GM12878 (cell line): ENCODE measurements around the gene SMIM14. TPM values are rescaled to one million over a fixed set of nuclear protein-coding genes. Genes with fewer than 3 reads are reported as not detected.
A peak's percentile ranks its signal among the peaks of the same experiment; 100 is the strongest.

Experiments used
- BACH1 ChIP-seq: fragments of 450-650 bp; IDR thresholded peaks from 2 replicates; pipeline ENCODE4 v1.6.1; 2017; ENCODE audit warnings: mild to moderate bottlenecking, borderline replicate concordance
- BHLHE40 ChIP-seq, 2 experiments: fragments of 450-650 bp in 1 of 2; IDR thresholded peaks; 2 replicates each; pipeline ENCODE4 v1.6.1; 2011 to 2017; ENCODE audit warnings: low read depth in 2 of 2, borderline replicate concordance in 1 of 2, improper control_type of control experiment in 1 of 2, low read length in 1 of 2, mild to moderate bottlenecking in 1 of 2
- CEBPB ChIP-seq, 2 experiments: fragments of 150-350 bp in 1 of 2; IDR thresholded peaks; 2 replicates each; pipeline ENCODE4 v1.6.1; 2012 to 2014; ENCODE audit warnings: low read depth in 2 of 2, low read length in 2 of 2, borderline replicate concordance in 1 of 2, inconsistent platforms in 1 of 2
- CHD1 ChIP-seq: IDR thresholded peaks from 2 replicates; pipeline ENCODE4 v1.6.1; 2012; ENCODE audit warnings: low read depth, low read length, improper control_type of control experiment
- CREB1 ChIP-seq: IDR thresholded peaks from 2 replicates; pipeline ENCODE4 v1.6.1; 2012; ENCODE audit warnings: low read depth, mild to moderate bottlenecking, inconsistent platforms
- ESRRA ChIP-seq: IDR thresholded peaks from 2 replicates; pipeline ENCODE4 v1.6.1; 2012; ENCODE audit warnings: mild to moderate bottlenecking, low read length, improper control_type of control experiment
- JUND ChIP-seq: IDR thresholded peaks from 2 replicates; pipeline ENCODE4 v1.6.1; 2012; ENCODE audit warnings: low read depth, mild to moderate bottlenecking, low read length, improper control_type of control experiment, moderate library complexity
- KAT2A ChIP-seq: conservative IDR thresholded peaks from 2 replicates; pipeline ENCODE4 v1.6.1; 2011; ENCODE audit warnings: low read depth, low read length; ENCODE audit not compliant: control insufficient read depth
- NR2C2 ChIP-seq: IDR thresholded peaks from 2 replicates; pipeline ENCODE4 v1.6.1; 2011; ENCODE audit warnings: borderline replicate concordance, low read depth; ENCODE audit not compliant: control insufficient read depth, insufficient read length
- PAX8 ChIP-seq: fragments of 450-650 bp; IDR thresholded peaks from 2 replicates; pipeline ENCODE4 v1.6.1; 2017; ENCODE audit warnings: mild to moderate bottlenecking, moderate library complexity
- POLR2A ChIP-seq: IDR thresholded peaks from 2 replicates; pipeline ENCODE4 v1.6.1; 2011; ENCODE audit warnings: low read depth, mild to moderate bottlenecking, low read length
- polyA plus RNA-seq, 11 experiments: library from polyadenylated mRNA; depleted of rRNA in 4 of 11; unstranded in 6 of 11; stranded (reverse) in 5 of 11; fragments of >200 nt; fragmentation: Nextera tagmentation in 4 of 11; fragmentation: Illumina TruSeq in 1 of 11; extraction: Ambion mirVana in 4 of 11; extraction: Trizol in 1 of 11; gene quantifications; 1 replicate in 1 of 11; 2 replicates in 10 of 11; pipeline versions ENCODE4 v1.2.1 to v1.2.3, GENCODE V29; 2011 to 2016; ENCODE audit warnings: inconsistent platforms in 2 of 11, missing spikeins in 2 of 11, low read depth in 1 of 11
- total RNA-seq, 4 experiments: library from RNA; depleted of rRNA in 3 of 4; stranded (reverse); fragments of >200 nt in 3 of 4; fragmentation: Illumina TruSeq in 1 of 4; extraction: Trizol in 1 of 4; gene quantifications; 2 replicates each; pipeline versions ENCODE4 v1.2.1 to v1.2.3, GENCODE V29; 2013 to 2021
- TF ChIP-seq, protein P1 (sequence below): IDR thresholded peaks from 2 replicates; pipeline ENCODE4 v1.6.1; 2012; ENCODE audit warnings: improper control_type of control experiment, low read depth, low read length; ENCODE audit not compliant: insufficient replicate concordance
- TF ChIP-seq, protein P2 (sequence below): fragments of 450-650 bp; IDR thresholded peaks from 2 replicates; pipeline ENCODE4 v1.6.1; 2017; ENCODE audit warnings: mild to moderate bottlenecking, low read depth, inconsistent platforms; ENCODE audit not compliant: poor library complexity, severe bottlenecking
- TF ChIP-seq, protein P3 (sequence below): IDR thresholded peaks from 2 replicates; pipeline ENCODE4 v1.6.1; 2011; ENCODE audit warnings: borderline replicate concordance, low read depth, mild to moderate bottlenecking, moderate library complexity, low read length; ENCODE audit not compliant: insufficient read depth, poor library complexity, severe bottlenecking
- TF ChIP-seq, protein P4 (sequence below): fragments of 450-650 bp; IDR thresholded peaks from 2 replicates; pipeline ENCODE4 v1.6.1; 2017; ENCODE audit warnings: mild to moderate bottlenecking, moderate library complexity

SMIM14 gene
- total and polyA plus RNA-seq, 10 of the 15 experiments (the other 5 are each of a cell fraction or from before 2014, with no cell fraction given): 125 to 671 (median 188) TPM

DNA sequence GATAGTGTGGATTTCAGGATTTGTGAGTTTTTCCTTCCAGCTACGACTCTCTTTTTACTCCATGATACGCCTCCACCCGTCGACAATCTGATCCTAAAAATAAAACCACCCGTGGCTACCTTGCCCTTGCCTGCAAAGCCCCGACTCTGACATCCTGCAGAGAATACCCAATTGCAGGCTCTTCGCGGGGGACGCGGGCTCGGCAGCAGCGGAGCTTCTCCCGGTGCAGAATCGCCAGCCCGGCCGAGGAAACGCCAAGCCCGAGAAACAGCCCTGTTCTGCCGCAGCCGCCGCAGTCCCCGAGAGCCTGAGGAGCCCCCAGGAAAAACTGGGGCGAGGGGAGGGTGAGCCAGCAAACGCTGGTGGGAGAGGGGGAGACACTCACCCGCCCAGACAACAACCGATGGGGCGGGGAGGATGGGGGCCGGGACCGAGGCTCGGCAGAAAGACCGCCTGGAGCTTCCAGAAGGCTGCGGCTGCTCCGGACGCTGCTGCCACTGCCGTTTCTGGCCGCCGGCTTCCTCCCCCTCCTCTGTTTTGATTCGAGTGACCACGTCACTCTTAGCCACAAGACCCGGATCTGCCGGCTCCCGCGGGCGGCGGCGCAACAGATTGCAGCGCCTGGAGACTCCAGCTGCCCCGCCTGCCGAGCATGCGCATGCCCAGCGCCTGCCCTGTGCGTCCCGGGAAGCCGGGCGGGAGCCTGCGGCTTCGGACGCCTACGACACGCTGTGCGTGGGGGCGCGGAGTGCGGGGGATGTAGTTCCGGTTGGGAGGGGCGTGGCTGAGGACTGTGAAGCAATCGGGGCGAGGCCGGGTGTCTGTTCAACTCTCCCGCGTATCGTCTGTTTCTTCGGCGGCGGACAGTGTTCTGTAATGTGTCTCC is at the start of gene SMIM14 (continued):
- TF ChIP-seq KAT2A (no peak), CREB1 (peak; percentile 80; the same call in 1 of the 2 replicates), ESRRA (no peak), CEBPB (IDR thresholded peaks at IDR 0.05; ENCODE audit: borderline replicate concordance in 1 of 2, low read depth in 2 of 2, low read length in 2 of 2) (peak in 1 of 2 experiments; percentile 90; a peak in 2 of 4 replicates), JUND (peak; percentile 20; the same call in 1 of the 2 replicates), PAX8 (no peak), BHLHE40 (IDR thresholded peaks at IDR 0.05; ENCODE audit: borderline replicate concordance in 1 of 2, low read depth in 2 of 2, low read length in 1 of 2) (peak; percentile 46 to 84; a peak in 2 of 4 replicates), NR2C2 (no peak), CHD1 (no peak), BACH1 (0 out of 2 replicates have a peak, but pooled peaks have one; percentile 36), POLR2A (peak; percentile 88)
- TF ChIP-seq, protein P1, sequence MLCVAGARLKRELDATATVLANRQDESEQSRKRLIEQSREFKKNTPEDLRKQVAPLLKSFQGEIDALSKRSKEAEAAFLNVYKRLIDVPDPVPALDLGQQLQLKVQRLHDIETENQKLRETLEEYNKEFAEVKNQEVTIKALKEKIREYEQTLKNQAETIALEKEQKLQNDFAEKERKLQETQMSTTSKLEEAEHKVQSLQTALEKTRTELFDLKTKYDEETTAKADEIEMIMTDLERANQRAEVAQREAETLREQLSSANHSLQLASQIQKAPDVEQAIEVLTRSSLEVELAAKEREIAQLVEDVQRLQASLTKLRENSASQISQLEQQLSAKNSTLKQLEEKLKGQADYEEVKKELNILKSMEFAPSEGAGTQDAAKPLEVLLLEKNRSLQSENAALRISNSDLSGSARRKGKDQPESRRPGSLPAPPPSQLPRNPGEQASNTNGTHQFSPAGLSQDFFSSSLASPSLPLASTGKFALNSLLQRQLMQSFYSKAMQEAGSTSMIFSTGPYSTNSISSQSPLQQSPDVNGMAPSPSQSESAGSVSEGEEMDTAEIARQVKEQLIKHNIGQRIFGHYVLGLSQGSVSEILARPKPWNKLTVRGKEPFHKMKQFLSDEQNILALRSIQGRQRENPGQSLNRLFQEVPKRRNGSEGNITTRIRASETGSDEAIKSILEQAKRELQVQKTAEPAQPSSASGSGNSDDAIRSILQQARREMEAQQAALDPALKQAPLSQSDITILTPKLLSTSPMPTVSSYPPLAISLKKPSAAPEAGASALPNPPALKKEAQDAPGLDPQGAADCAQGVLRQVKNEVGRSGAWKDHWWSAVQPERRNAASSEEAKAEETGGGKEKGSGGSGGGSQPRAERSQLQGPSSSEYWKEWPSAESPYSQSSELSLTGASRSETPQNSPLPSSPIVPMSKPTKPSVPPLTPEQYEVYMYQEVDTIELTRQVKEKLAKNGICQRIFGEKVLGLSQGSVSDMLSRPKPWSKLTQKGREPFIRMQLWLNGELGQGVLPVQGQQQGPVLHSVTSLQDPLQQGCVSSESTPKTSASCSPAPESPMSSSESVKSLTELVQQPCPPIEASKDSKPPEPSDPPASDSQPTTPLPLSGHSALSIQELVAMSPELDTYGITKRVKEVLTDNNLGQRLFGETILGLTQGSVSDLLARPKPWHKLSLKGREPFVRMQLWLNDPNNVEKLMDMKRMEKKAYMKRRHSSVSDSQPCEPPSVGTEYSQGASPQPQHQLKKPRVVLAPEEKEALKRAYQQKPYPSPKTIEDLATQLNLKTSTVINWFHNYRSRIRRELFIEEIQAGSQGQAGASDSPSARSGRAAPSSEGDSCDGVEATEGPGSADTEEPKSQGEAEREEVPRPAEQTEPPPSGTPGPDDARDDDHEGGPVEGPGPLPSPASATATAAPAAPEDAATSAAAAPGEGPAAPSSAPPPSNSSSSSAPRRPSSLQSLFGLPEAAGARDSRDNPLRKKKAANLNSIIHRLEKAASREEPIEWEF: peak; percentile 35
- TF ChIP-seq, protein P2, sequence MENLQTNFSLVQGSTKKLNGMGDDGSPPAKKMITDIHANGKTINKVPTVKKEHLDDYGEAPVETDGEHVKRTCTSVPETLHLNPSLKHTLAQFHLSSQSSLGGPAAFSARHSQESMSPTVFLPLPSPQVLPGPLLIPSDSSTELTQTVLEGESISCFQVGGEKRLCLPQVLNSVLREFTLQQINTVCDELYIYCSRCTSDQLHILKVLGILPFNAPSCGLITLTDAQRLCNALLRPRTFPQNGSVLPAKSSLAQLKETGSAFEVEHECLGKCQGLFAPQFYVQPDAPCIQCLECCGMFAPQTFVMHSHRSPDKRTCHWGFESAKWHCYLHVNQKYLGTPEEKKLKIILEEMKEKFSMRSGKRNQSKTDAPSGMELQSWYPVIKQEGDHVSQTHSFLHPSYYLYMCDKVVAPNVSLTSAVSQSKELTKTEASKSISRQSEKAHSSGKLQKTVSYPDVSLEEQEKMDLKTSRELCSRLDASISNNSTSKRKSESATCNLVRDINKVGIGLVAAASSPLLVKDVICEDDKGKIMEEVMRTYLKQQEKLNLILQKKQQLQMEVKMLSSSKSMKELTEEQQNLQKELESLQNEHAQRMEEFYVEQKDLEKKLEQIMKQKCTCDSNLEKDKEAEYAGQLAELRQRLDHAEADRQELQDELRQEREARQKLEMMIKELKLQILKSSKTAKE: peak; percentile 17
- TF ChIP-seq, protein P3, sequence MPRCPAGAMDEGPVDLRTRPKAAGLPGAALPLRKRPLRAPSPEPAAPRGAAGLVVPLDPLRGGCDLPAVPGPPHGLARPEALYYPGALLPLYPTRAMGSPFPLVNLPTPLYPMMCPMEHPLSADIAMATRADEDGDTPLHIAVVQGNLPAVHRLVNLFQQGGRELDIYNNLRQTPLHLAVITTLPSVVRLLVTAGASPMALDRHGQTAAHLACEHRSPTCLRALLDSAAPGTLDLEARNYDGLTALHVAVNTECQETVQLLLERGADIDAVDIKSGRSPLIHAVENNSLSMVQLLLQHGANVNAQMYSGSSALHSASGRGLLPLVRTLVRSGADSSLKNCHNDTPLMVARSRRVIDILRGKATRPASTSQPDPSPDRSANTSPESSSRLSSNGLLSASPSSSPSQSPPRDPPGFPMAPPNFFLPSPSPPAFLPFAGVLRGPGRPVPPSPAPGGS: no peak
- TF ChIP-seq, protein P4, sequence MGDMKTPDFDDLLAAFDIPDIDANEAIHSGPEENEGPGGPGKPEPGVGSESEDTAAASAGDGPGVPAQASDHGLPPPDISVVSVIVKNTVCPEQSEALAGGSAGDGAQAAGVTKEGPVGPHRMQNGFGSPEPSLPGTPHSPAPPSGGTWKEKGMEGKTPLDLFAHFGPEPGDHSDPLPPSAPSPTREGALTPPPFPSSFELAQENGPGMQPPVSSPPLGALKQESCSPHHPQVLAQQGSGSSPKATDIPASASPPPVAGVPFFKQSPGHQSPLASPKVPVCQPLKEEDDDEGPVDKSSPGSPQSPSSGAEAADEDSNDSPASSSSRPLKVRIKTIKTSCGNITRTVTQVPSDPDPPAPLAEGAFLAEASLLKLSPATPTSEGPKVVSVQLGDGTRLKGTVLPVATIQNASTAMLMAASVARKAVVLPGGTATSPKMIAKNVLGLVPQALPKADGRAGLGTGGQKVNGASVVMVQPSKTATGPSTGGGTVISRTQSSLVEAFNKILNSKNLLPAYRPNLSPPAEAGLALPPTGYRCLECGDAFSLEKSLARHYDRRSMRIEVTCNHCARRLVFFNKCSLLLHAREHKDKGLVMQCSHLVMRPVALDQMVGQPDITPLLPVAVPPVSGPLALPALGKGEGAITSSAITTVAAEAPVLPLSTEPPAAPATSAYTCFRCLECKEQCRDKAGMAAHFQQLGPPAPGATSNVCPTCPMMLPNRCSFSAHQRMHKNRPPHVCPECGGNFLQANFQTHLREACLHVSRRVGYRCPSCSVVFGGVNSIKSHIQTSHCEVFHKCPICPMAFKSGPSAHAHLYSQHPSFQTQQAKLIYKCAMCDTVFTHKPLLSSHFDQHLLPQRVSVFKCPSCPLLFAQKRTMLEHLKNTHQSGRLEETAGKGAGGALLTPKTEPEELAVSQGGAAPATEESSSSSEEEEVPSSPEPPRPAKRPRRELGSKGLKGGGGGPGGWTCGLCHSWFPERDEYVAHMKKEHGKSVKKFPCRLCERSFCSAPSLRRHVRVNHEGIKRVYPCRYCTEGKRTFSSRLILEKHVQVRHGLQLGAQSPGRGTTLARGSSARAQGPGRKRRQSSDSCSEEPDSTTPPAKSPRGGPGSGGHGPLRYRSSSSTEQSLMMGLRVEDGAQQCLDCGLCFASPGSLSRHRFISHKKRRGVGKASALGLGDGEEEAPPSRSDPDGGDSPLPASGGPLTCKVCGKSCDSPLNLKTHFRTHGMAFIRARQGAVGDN: peak; percentile 60
